HCT116 (cell line): Measurements from ENCODE around the gene SPSB2.
"Not testable (repeated sequence)": the region's sequence is repeated elsewhere in the genome, so short reads cannot be mapped to it uniquely, and the experiment has no call there.

Source experiments
- ATF3 ChIP-seq: IDR thresholded peaks from 2 replicates; pipeline ENCODE4 v1.6.1; 2012
- CTCF ChIP-seq, 3 experiments: fragments of 200-600 bp in 1 of 3; sonication (generic) in 1 of 3; IDR thresholded peaks in 2 of 3; conservative IDR thresholded peaks in 1 of 3; 2 replicates each; pipeline ENCODE4 v1.5.1; 2012 to 2017; ENCODE audit warnings: low read depth in 2 of 3, low read length in 2 of 3, antibody characterized with exemption in 1 of 3, borderline replicate concordance in 1 of 3, control low read depth in 1 of 3, mild to moderate bottlenecking in 1 of 3, mixed read lengths in 1 of 3, mixed run types in 1 of 3, moderate library complexity in 1 of 3; ENCODE audit not compliant: insufficient read depth in 1 of 3
- EZH2 ChIP-seq: fragments of 200-600 bp; sonication (generic); IDR thresholded peaks from 2 replicates; pipeline ENCODE4 v1.6.1; 2017; ENCODE audit warnings: antibody characterized with exemption, mixed run types
- EZH2phosphoT487 ChIP-seq: fragments of 200-600 bp; IDR thresholded peaks from 2 replicates; pipeline ENCODE4 v1.6.1; 2018; ENCODE audit warnings: antibody characterized with exemption, borderline replicate concordance
- FOSL1 ChIP-seq: IDR thresholded peaks from 2 replicates; pipeline ENCODE4 v1.6.1; 2012; ENCODE audit warnings: low read depth
- POLR2AphosphoS5 ChIP-seq: IDR thresholded peaks from 2 replicates; pipeline ENCODE4 v1.6.1; 2011; ENCODE audit warnings: mild to moderate bottlenecking, low read depth, low read length, moderate library complexity
- SIN3A ChIP-seq: IDR thresholded peaks from 2 replicates; pipeline ENCODE4 v1.6.1; 2012; ENCODE audit warnings: low read depth
- YY1 ChIP-seq: IDR thresholded peaks from 2 replicates; pipeline ENCODE4 v1.6.1; 2011; ENCODE audit warnings: low read length, low read depth, moderate library complexity, mild to moderate bottlenecking; ENCODE audit not compliant: insufficient replicate concordance; ENCODE audit errors: extremely low read depth
- ZNF274 ChIP-seq: fragments of 200-500 bp; sonication (Bioruptor generic); IDR thresholded peaks from 2 replicates; pipeline ENCODE4 v1.6.1; 2014; ENCODE audit warnings: mild to moderate bottlenecking, low read depth, low read length, inconsistent platforms

- not testable (repeated sequence) for TF ChIP-seq CTCF (IDR thresholded peaks at IDR 0.05 in 2 of 3, conservative IDR thresholded peaks at IDR 0.05 in 1 of 3; ENCODE audit: borderline replicate concordance in 1 of 3, insufficient read depth in 1 of 3, low read depth in 2 of 3, low read length in 2 of 3); ZNF274; POLR2AphosphoS5; EZH2; EZH2phosphoT487; YY1; FOSL1; ATF3; SIN3A
These were observed 19.6 kb upstream of the SPSB2 start for GRCh38 chr12:6892683-6893082.
